ENCODE data around the gene ABCC2.
"Not testable (repeated sequence)": the region's sequence is repeated elsewhere in the genome, so short reads cannot be mapped to it uniquely, and the experiment has no call there.

Gene ABCC2

GRCh38 chr10:99859585-99859984 lies 77.1 kb downstream of the ABCC2 start:
- DNase-seq = no peak

GRCh38 chr10:99860466-99860865 lies 78.0 kb downstream of the ABCC2 start:
- DNase-seq = no peak

GRCh38 chr10:99863535-99864240 lies 81.2 kb downstream of the ABCC2 start:
- not testable (repeated sequence) for DNase-seq

- DNase-seq = not testable (repeated sequence)
Observed at GRCh38 chr10:99867250-99867649, 84.8 kb downstream of the ABCC2 start.

GRCh38 chr10:99869581-99870122 lies 87.2 kb downstream of the ABCC2 start:
- no peak for DNase-seq

GRCh38 chr10:99870123-99870730 lies 87.8 kb downstream of the ABCC2 start:
- no peak for DNase-seq

GRCh38 chr10:99872367-99873162 lies 90.1 kb downstream of the ABCC2 start:
- no peak for DNase-seq

- no peak for DNase-seq
Observed at GRCh38 chr10:99873846-99874245, 91.4 kb downstream of the ABCC2 start.

- DNase-seq = no peak
Observed at GRCh38 chr10:99874341-99875085, 92.1 kb downstream of the ABCC2 start.

- no peak for DNase-seq
Observed at GRCh38 chr10:99875473-99875872, 93.0 kb downstream of the ABCC2 start.

- no peak for DNase-seq
Observed at GRCh38 chr10:99880080-99880835, 97.8 kb downstream of the ABCC2 start.

- DNase-seq = no peak
Observed at GRCh38 chr10:99881371-99881770, 98.9 kb downstream of the ABCC2 start.

GRCh38 chr10:99883523-99883922 lies 101.1 kb downstream of the ABCC2 start:
- no peak for DNase-seq

GRCh38 chr10:99888622-99889021 lies 106.2 kb downstream of the ABCC2 start:
- DNase-seq = no peak

GRCh38 chr10:99894613-99895012 lies 112.2 kb downstream of the ABCC2 start:
- no peak for DNase-seq

- not testable (repeated sequence) for DNase-seq
Observed at GRCh38 chr10:99895066-99895465, 112.6 kb downstream of the ABCC2 start.

GRCh38 chr10:99895867-99896266 lies 113.4 kb downstream of the ABCC2 start:
- DNase-seq = no peak

Measured in cerebellar nuclear complex (tissue), 1 donor.